NT2/D1 (cell line): ENCODE measurements around the gene XPR1.

ENCODE experiments used
- DNase-seq: peaks from one replicate; pipeline ENCODE4 v3.0.0-alpha.2; 2011; ENCODE audit warnings: low read depth, low spot score
- H3K27me3 ChIP-seq: 2 replicates; pipeline ENCODE4 v1.6.0; 2011; ENCODE audit warnings: mild to moderate bottlenecking; ENCODE audit not compliant: insufficient read length, insufficient read depth
- H3K36me3 ChIP-seq: 2 replicates; pipeline ENCODE4 v1.6.1; 2011; ENCODE audit warnings: mild to moderate bottlenecking, low read length, mixed read lengths; ENCODE audit not compliant: insufficient read depth, insufficient read length
- H3K4me1 ChIP-seq: 2 replicates; pipeline ENCODE4 v1.5.1; 2011; ENCODE audit not compliant: insufficient read depth, insufficient read length
- H3K4me3 ChIP-seq: 2 replicates; pipeline ENCODE4 v1.5.1; 2011; ENCODE audit warnings: low read depth; ENCODE audit not compliant: insufficient read length
- H3K9ac ChIP-seq: 2 replicates; pipeline ENCODE4 v1.6.0; 2011; ENCODE audit warnings: low read depth; ENCODE audit not compliant: insufficient read length
- H3K9me3 ChIP-seq: 2 replicates; pipeline ENCODE4 v1.5.1; 2011; ENCODE audit warnings: mild to moderate bottlenecking, low read length; ENCODE audit not compliant: insufficient read depth
- SUZ12 ChIP-seq: IDR thresholded peaks from 2 replicates; pipeline ENCODE4 v1.6.1; 2011; ENCODE audit not compliant: insufficient read length, insufficient read depth; ENCODE audit errors: extremely low read depth
- YY1 ChIP-seq: IDR thresholded peaks from 2 replicates; pipeline ENCODE4 v1.6.1; 2011; ENCODE audit not compliant: insufficient read length, insufficient read depth
- ZNF274 ChIP-seq: IDR thresholded peaks from 2 replicates; pipeline ENCODE4 v1.6.1; 2011; ENCODE audit warnings: mild to moderate bottlenecking, low read depth, low read length

Gene XPR1

GRCh38 chr1:180909005-180909414 is 277.2 kb downstream of the XPR1 start:
- H3K9me3 ChIP-seq, result no peaks in the 10 kb centered on the region
- DNase-seq, result no peak
- no peak overlapping the region for H3K9ac ChIP-seq
- peaks cover 33% of the 10 kb centered on the region for H3K27me3 ChIP-seq
- TF ChIP-seq SUZ12 (no peak), YY1 (no peak), ZNF274 (no peak)
- H3K4me3 ChIP-seq, result no peak overlapping the region
- no peaks in the 10 kb centered on the region for H3K36me3 ChIP-seq
- peaks cover 3% of the 10 kb centered on the region for H3K4me1 ChIP-seq

GRCh38 chr1:180909462-180909976 is 277.7 kb downstream of the XPR1 start:
- DNase-seq, result no peak
- Histone ChIP-seq H3K9me3 (no peaks in the 10 kb centered on the region), H3K4me3 (no peak overlapping the region), H3K27me3 (peaks cover 37% of the 10 kb centered on the region), H3K9ac (no peak overlapping the region), H3K36me3 (no peaks in the 10 kb centered on the region), H3K4me1 (peaks cover 3% of the 10 kb centered on the region)
- TF ChIP-seq YY1 (no peak), SUZ12 (no peak), ZNF274 (no peak)

GRCh38 chr1:180911640-180912191 is 279.9 kb downstream of the XPR1 start:
- H3K4me3 ChIP-seq, result peak overlapping the region; percentile 69
- DNase-seq, result no peak
- H3K4me1 ChIP-seq, result peaks cover 3% of the 10 kb centered on the region
- H3K9ac ChIP-seq, result peak overlapping the region; percentile 84
- peaks cover 3% of the 10 kb centered on the region for H3K36me3 ChIP-seq
- TF ChIP-seq SUZ12, result no peak
- no peak for TF ChIP-seq ZNF274
- TF ChIP-seq YY1, result no peak
- H3K27me3 ChIP-seq, result peaks cover 52% of the 10 kb centered on the region
- no peaks in the 10 kb centered on the region for H3K9me3 ChIP-seq

GRCh38 chr1:180912211-180912800 is 280.5 kb downstream of the XPR1 start:
- Histone ChIP-seq H3K4me3 (peak overlapping the region; percentile 69), H3K9ac (peak overlapping the region; percentile 84), H3K27me3 (peaks cover 58% of the 10 kb centered on the region), H3K36me3 (peaks cover 4% of the 10 kb centered on the region), H3K4me1 (peaks cover 8% of the 10 kb centered on the region), H3K9me3 (no peaks in the 10 kb centered on the region)
- DNase-seq, result no peak
- TF ChIP-seq SUZ12, result peak; percentile 53
- no peak for TF ChIP-seq ZNF274
- TF ChIP-seq YY1, result no peak

- Histone ChIP-seq H3K9ac (peak within 1 kb of the TSS; percentile 84), H3K9me3 (no peaks in the 10 kb centered on the region), H3K36me3 (peaks cover 4% of the 10 kb centered on the region), H3K4me3 (peak within 1 kb of the TSS; percentile 69), H3K4me1 (peaks cover 14% of the 10 kb centered on the region), H3K27me3 (peaks cover 64% of the 10 kb centered on the region)
- TF ChIP-seq SUZ12 (peak; percentile 28), YY1 (no peak)
- DNase-seq, result no peak
These were observed 281.2 kb downstream of the XPR1 start, which contains the start of gene KIAA1614 for GRCh38 chr1:180912801-180913565. KIAA1614 (plus strand) TSS chr1:180912897; CDS start chr1:180913244, 347 bp downstream.

- DNase-seq, result no peak
- no peak for TF ChIP-seq ZNF274
- no peak for TF ChIP-seq YY1
- TF ChIP-seq SUZ12, result no peak
- Histone ChIP-seq H3K27me3 (peaks cover 73% of the 10 kb centered on the region), H3K4me1 (peaks cover 25% of the 10 kb centered on the region), H3K9ac (no peak overlapping the region), H3K9me3 (no peaks in the 10 kb centered on the region), H3K4me3 (no peak overlapping the region), H3K36me3 (peaks cover 4% of the 10 kb centered on the region)
These were observed 283.7 kb downstream of the XPR1 start for GRCh38 chr1:180915426-180915965.
